ENCODE data around the gene KRTCAP2. TPM values are rescaled to one million over a fixed set of nuclear protein-coding genes. Genes with fewer than 3 reads are reported as not detected.

The KRTCAP2 gene
- polyA plus RNA-seq, 3 donors: 157 to 256 (median 247) TPM

DNA sequence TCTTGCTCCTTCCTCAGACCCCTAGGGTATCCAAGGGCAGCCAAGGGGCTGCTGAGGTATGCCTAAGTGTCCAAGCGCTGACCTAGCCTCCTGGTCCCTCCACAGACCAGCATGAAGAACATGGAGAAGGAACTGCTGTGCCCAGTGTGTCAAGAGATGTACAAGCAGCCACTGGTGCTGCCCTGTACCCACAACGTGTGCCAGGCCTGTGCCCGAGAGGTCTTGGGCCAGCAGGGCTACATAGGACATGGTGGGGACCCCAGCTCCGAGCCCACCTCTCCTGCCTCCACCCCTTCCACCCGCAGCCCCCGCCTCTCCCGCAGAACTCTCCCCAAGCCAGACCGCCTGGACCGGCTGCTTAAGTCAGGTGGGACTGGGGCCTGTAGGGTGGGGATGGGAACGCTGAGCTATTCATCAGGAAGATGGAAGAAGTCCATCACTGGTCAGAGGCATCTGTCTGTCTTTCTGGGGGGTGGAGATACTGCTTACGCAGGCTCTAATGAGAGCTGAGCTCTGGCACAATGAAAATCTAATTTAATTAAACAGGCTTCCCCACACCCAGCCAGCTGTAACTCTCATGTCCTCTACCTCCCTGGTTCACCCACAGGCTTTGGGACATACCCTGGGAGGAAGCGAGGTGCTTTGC lies 2.3 kb upstream of the KRTCAP2 start:
- WGBS (ENCODE audit: insufficient coverage): 84% methylated on average over 3 of the region's 12 CpGs
- no peak overlapping the region for H3K27ac Mint-ChIP-seq

More for the DNA sequence above, 2.3 kb upstream of the KRTCAP2 start:
- no peaks in the 10 kb centered on the region for H3K9me3 Mint-ChIP-seq
- no peaks in the 10 kb centered on the region for H4K20me1 ChIP-seq (ENCODE audit: insufficient read depth, low read length)
- H2AFZ ChIP-seq (ENCODE audit: insufficient read depth, low read depth, low read length, poor library complexity, severe bottlenecking): no peak overlapping the region
- DNase-seq: peak in 1 of 3 donors; percentile 12
- intact Hi-C loops (cut with micrococcal nuclease): no loop called here
- no peak overlapping the region for H3K4me2 ChIP-seq (replicated peaks; ENCODE audit: extremely low read depth, low read length, poor library complexity, severe bottlenecking)
- H3K27ac ChIP-seq (ENCODE audit: low read depth in 1 of 2, low read length in 2 of 2): no peak overlapping the region
- peaks cover 4 to 22% (median 21%) of the 10 kb centered on the region in 3 donors for H3K27me3 Mint-ChIP-seq (ENCODE audit: low read depth in 3 of 3)
- H3K4me1 ChIP-seq (ENCODE audit: control insufficient read depth in 1 of 2, insufficient read depth in 2 of 2, low read length in 2 of 2): peaks cover 42 to 52% of the 10 kb centered on the region in 2 donors
- H3K4me1 Mint-ChIP-seq: peaks cover 46% of the 10 kb centered on the region
- peaks cover 2% of the 10 kb centered on the region in 2 donors for H3K36me3 ChIP-seq (replicated peaks in 1 of 2; ENCODE audit: control insufficient read depth in 1 of 2, insufficient read depth in 2 of 2, low read length in 2 of 2)
- H3K4me3 Mint-ChIP-seq: no peak overlapping the region
- peaks cover 21% of the 10 kb centered on the region for H3K79me2 ChIP-seq (ENCODE audit: insufficient read depth, low read length)
- H3K9ac ChIP-seq (ENCODE audit: insufficient read depth, low read length, poor library complexity, severe bottlenecking): no peak overlapping the region
- no peaks in the 10 kb centered on the region for H3K9me3 ChIP-seq (replicated peaks in 1 of 2; ENCODE audit: control insufficient read depth in 1 of 2, insufficient read depth in 1 of 2, low read length in 2 of 2)
- peaks cover 6 to 10% of the 10 kb centered on the region in 2 donors for H3K36me3 Mint-ChIP-seq
- TF ChIP-seq, protein P1, sequence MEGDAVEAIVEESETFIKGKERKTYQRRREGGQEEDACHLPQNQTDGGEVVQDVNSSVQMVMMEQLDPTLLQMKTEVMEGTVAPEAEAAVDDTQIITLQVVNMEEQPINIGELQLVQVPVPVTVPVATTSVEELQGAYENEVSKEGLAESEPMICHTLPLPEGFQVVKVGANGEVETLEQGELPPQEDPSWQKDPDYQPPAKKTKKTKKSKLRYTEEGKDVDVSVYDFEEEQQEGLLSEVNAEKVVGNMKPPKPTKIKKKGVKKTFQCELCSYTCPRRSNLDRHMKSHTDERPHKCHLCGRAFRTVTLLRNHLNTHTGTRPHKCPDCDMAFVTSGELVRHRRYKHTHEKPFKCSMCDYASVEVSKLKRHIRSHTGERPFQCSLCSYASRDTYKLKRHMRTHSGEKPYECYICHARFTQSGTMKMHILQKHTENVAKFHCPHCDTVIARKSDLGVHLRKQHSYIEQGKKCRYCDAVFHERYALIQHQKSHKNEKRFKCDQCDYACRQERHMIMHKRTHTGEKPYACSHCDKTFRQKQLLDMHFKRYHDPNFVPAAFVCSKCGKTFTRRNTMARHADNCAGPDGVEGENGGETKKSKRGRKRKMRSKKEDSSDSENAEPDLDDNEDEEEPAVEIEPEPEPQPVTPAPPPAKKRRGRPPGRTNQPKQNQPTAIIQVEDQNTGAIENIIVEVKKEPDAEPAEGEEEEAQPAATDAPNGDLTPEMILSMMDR (IDR thresholded peaks at IDR 0.05): no peak
- H3K4me3 ChIP-seq (replicated peaks in 1 of 3; ENCODE audit: low read depth in 2 of 3, low read length in 3 of 3): no peak overlapping the region
- no peaks in the 10 kb centered on the region for H3K27me3 ChIP-seq (ENCODE audit: control insufficient read depth in 2 of 2, insufficient read depth in 2 of 2, low read length in 2 of 2)

Data from CD14-positive monocyte (primary cell).